K562 (cell line): ENCODE measurements around the gene SHISAL1. TPM values are rescaled to one million over a fixed set of nuclear protein-coding genes. Genes with fewer than 3 reads are reported as not detected.

Experiments used
- ATAC-seq: fragments of 200-7000 bp; cut with Tn5 transposase; 3 replicates; pipeline ENCODE4 v1.9.1; 2020; ENCODE audit warnings: moderate library complexity
- BruUV-seq: library from RNA; stranded (reverse); fragments of 400-500 nt; replicated peaks from 2 replicates; lab custom pipeline; 2021; lab: Mats Ljungman, UMichigan
- CTCF ChIA-PET: fragments of 300-600 bp; formaldehyde crosslinking; extraction: SDS; loops from one replicate; lab custom pipeline; 2021; ENCODE audit warnings: low intra/inter-chr PET ratio; lab: Yijun Ruan, JAX
- POLR2A ChIA-PET: fragments of 300-600, 350-650 bp; sonication (Branson Sonifier 250); formaldehyde crosslinking; extraction: SDS; loops from one replicate; lab custom pipeline; 2021; ENCODE audit warnings: antibody characterized with exemption, inconsistent platforms; lab: Yijun Ruan, JAX
- DNase-seq, 4 experiments: peaks; one replicate each; pipeline versions ENCODE4 v3.0.0 to v3.0.0-alpha.2; 2011 to 2018; ENCODE audit warnings: low spot score in 3 of 4, mixed read lengths in 3 of 4; ENCODE audit errors: extremely low read depth in 1 of 4
- FAIRE-seq: peaks from 2 replicates; lab custom pipeline; 2011; peaks lifted over from hg19 to GRCh38; lab: Jason Lieb, UNC
- H2AFZ ChIP-seq: 2 replicates; pipeline ENCODE4 v1.6.0; 2011; ENCODE audit warnings: low read depth, low read length, control low read depth, inconsistent platforms
- H3K27ac ChIP-seq: fragments of 200-600 bp; 3 replicates; pipeline ENCODE4 v1.8.0; 2011; ENCODE audit warnings: low read depth, mild to moderate bottlenecking, control low read depth, inconsistent platforms, low read length, moderate library complexity, mixed read lengths; ENCODE audit errors: extremely low read depth
- H3K27me3 ChIP-seq, 2 experiments: fragments of 300-600 bp in 1 of 2; 2 replicates in 1 of 2; 3 replicates in 1 of 2; pipeline versions ENCODE4 v1.6.0 to v1.8.0; 2011; ENCODE audit warnings: inconsistent platforms in 2 of 2, low read length in 2 of 2, mild to moderate bottlenecking in 1 of 2, mixed read lengths in 1 of 2, moderate library complexity in 1 of 2; ENCODE audit not compliant: control insufficient read depth in 2 of 2, insufficient read depth in 2 of 2
- H3K36me3 ChIP-seq: fragments of 300-600 bp; 3 replicates; pipeline ENCODE4 v1.8.0; 2011; ENCODE audit warnings: mild to moderate bottlenecking, low read length, inconsistent platforms; ENCODE audit not compliant: control insufficient read depth, insufficient read depth
- H3K4me1 ChIP-seq, 2 experiments: fragments of 200-600 bp in 1 of 2; replicated peaks in 1 of 2; 2 replicates in 1 of 2; 3 replicates in 1 of 2; pipeline versions ENCODE4 v1.5.1 to v1.8.0; 2011; ENCODE audit warnings: inconsistent platforms in 2 of 2, low read length in 2 of 2, mild to moderate bottlenecking in 1 of 2, mixed read lengths in 1 of 2, moderate library complexity in 1 of 2; ENCODE audit not compliant: control insufficient read depth in 2 of 2, insufficient read depth in 2 of 2
- H3K4me2 ChIP-seq: 2 replicates; pipeline ENCODE4 v1.6.1; 2011; ENCODE audit warnings: low read length, control low read depth, inconsistent platforms, mixed read lengths; ENCODE audit not compliant: insufficient read depth
- H3K4me3 ChIP-seq: fragments of 200-600 bp; sonication (generic), shearing (Covaris generic); 2 replicates; pipeline ENCODE4 v1.5.1; 2016; ENCODE audit warnings: control low read depth, inconsistent platforms
- H3K79me2 ChIP-seq: fragments of 200-600 bp; 3 replicates; pipeline ENCODE4 v1.8.0; 2011; ENCODE audit warnings: low read length, inconsistent platforms; ENCODE audit not compliant: control insufficient read depth, insufficient read depth
- H3K9ac ChIP-seq, 2 experiments: 2 replicates each; pipeline versions ENCODE4 v1.6.0 to v1.6.1; 2011; ENCODE audit warnings: low read depth in 2 of 2, low read length in 2 of 2, control low read depth in 1 of 2, inconsistent platforms in 1 of 2, mild to moderate bottlenecking in 1 of 2, mixed read lengths in 1 of 2; ENCODE audit not compliant: insufficient read depth in 1 of 2
- H3K9me1 ChIP-seq: one replicate; pipeline ENCODE4 v1.6.0; 2011; ENCODE audit warnings: inconsistent platforms, mild to moderate bottlenecking, low read length, moderate library complexity; ENCODE audit not compliant: control insufficient read depth, insufficient read depth
- H3K9me3 ChIP-seq: replicated peaks from 2 replicates; pipeline ENCODE4 v1.5.1; 2011; ENCODE audit warnings: low read depth, low read length, inconsistent platforms; ENCODE audit not compliant: control insufficient read depth, insufficient read depth
- H4K20me1 ChIP-seq: replicated peaks from 2 replicates; pipeline ENCODE4 v1.6.1; 2011; ENCODE audit warnings: low read length, inconsistent platforms, mixed read lengths; ENCODE audit not compliant: control insufficient read depth, insufficient read depth
- E2F3 ChIP-seq: fragments of 250-450 bp; sonication (Bioruptor Pico); IDR thresholded peaks from 2 replicates; pipeline ENCODE4 v1.4.0; 2020; ENCODE audit warnings: mild to moderate bottlenecking
- NCOA6 ChIP-seq: fragments of 450-650 bp; IDR thresholded peaks from 2 replicates; pipeline ENCODE4 v1.6.1; 2017; ENCODE audit warnings: mild to moderate bottlenecking
- POLR2H ChIP-seq: IDR thresholded peaks from 2 replicates; pipeline ENCODE4 v1.6.1; 2016; ENCODE audit warnings: missing genetic modification characterization, low read depth, mild to moderate bottlenecking, control low read depth, missing compliant biosample characterization, moderate library complexity
- ZKSCAN1 ChIP-seq: fragments of 150-350 bp; IDR thresholded peaks from 2 replicates; pipeline ENCODE4 v1.6.1; 2016; ENCODE audit warnings: low read depth, low read length
- ZNF512 ChIP-seq: IDR thresholded peaks from 2 replicates; pipeline ENCODE4 v1.6.1; 2016; ENCODE audit warnings: missing genetic modification characterization, missing compliant biosample characterization
- WGBS: fragments of 100-300 bp; shearing (Covaris generic); methylation state at CpG from one replicate; pipeline ENCODE4 v1.1.6; 2016; ENCODE audit warnings: low coverage, mixed read lengths; ENCODE audit not compliant: insufficient coverage; ENCODE audit errors: missing lambda C conversion rate; 5-methylcytosine and 5-hydroxymethylcytosine counted together
- in situ Hi-C: fragments of 300-500 bp; cut with MboI; formaldehyde crosslinking; loops from 4 replicates; pipeline ENCODE4 v1.15.0; 2018; ENCODE audit warnings: inconsistent platforms, mixed read lengths
- intact Hi-C: fragments of 100-400 bp; cut with micrococcal nuclease; formaldehyde crosslinking; loops from 2 replicates; pipeline ENCODE4 v1.14.2; 2022
- polyA plus RNA-seq, 8 experiments: library from polyadenylated mRNA; depleted of rRNA in 4 of 8; stranded (reverse) in 5 of 8; unstranded in 3 of 8; fragments of >200 nt; fragmentation: Nextera tagmentation in 2 of 8; fragmentation: Illumina TruSeq in 1 of 8; extraction: Ambion mirVana in 2 of 8; extraction: Trizol in 1 of 8; gene quantifications; 2 replicates each; pipeline versions ENCODE4 v1.2.1 to v1.2.3, GENCODE V29; 2011 to 2014; ENCODE audit warnings: inconsistent platforms in 1 of 8, missing spikeins in 1 of 8
- total RNA-seq, 7 experiments: library from RNA; depleted of rRNA in 6 of 7; stranded (reverse); fragments of >200 nt in 6 of 7; fragmentation: Illumina TruSeq in 2 of 7; extraction: Trizol in 2 of 7; gene quantifications; 2 replicates each; pipeline versions ENCODE4 v1.2.1 to v1.2.3, GENCODE V29; 2011 to 2021; ENCODE audit warnings: low replicate concordance in 1 of 7

Gene SHISAL1
- total and polyA plus RNA-seq, 9 of the 15 experiments (the other 6 are each of a cell fraction or from before 2014, with no cell fraction given) = not detected

- POLR2A ChIA-PET = no interaction called here
- ATAC-seq = no peak
- BruUV-seq = no TSS peak
Observed at GRCh38 chr22:44331881-44332714, 19.3 kb upstream of the SHISAL1 start.

More at GRCh38 chr22:44331881-44332714, 19.3 kb upstream of the SHISAL1 start:
- Histone ChIP-seq H3K79me2 (no peaks in the 10 kb centered on the region), H3K36me3 (no peaks in the 10 kb centered on the region), H3K9me3 (no peaks in the 10 kb centered on the region), H4K20me1 (no peaks in the 10 kb centered on the region), H3K4me3 (no peak overlapping the region), H3K27ac (no peak overlapping the region), H2AFZ (no peak overlapping the region), H3K9ac (no peak overlapping the region), H3K4me2 (no peak overlapping the region), H3K9me1 (no peaks in the 10 kb centered on the region), H3K4me1 (no peaks in the 10 kb centered on the region; a peak in 1 of 5 replicates), H3K27me3 (peaks cover 0 to under 1% of the 10 kb centered on the region in 2 experiments; a peak in 2 of 5 replicates)
- intact Hi-C loops (no loop called here), in situ Hi-C loops (no loop called here)
- CTCF ChIA-PET = no interaction called here
- TF ChIP-seq ZNF512 (peak; percentile 31; the same call in 1 of the 2 replicates), NCOA6 (no peak), POLR2H (tag) (no peak), ZKSCAN1 (no peak), E2F3 (CRISPR knock-in tag) (no peak)
- DNase-seq = no peak
- 5% methylated on average over 7 of the region's 55 CpGs for WGBS
- FAIRE-seq = no peak
